ENCODE results near the gene SLFN14. TPM values are rescaled to one million over a fixed set of nuclear protein-coding genes. Genes with fewer than 3 reads are reported as not detected.

Gene SLFN14
- polyA plus RNA-seq (2012; ENCODE audit: insufficient read length, low read depth): not detected

DNA sequence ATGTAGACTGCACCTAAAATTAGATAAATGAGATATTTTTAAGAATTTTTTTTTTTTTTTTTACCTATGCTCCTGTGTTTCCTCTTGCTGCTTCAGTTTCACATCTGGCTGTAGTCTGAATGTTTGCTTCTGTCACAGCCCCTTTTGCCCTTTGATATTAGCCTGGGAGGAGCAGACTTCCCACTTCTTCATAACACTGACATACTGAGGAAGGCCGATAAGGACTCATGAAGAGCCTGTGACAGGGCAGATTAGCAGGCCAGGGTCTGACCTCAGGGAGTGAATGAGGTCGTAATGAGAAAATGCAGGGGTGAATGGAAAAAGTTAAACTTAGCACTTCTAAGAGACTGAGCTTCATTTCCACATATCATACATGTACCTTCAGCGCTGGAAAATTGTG, at the start of gene SLFN14:
Gene SLFN14 (minus strand): TSS at position 117 of the 400 bp plus-strand sequence. CDS start 2,757 bp downstream, outside the sequence.
- TF ChIP-seq SIN3A (IDR thresholded peaks at IDR 0.05; ENCODE audit: borderline replicate concordance, insufficient read depth, low read length): no peak
- no peak for TF ChIP-seq TAF1 (IDR thresholded peaks at IDR 0.05; ENCODE audit: borderline replicate concordance, insufficient read depth, low read length)
- TF ChIP-seq POLR2AphosphoS5 (IDR thresholded peaks at IDR 0.05; ENCODE audit: low read depth, low read length): no peak
- no peak for TF ChIP-seq FOXP2 (optimal IDR thresholded peaks at IDR 0.05; ENCODE audit: borderline replicate concordance, extremely low read depth, extremely low read length, insufficient read depth)
- no peak for TF ChIP-seq REST (IDR thresholded peaks at IDR 0.05; ENCODE audit: insufficient read depth in 1 of 2, low read depth in 2 of 2, low read length in 2 of 2)

- TF ChIP-seq TAF1 (IDR thresholded peaks at IDR 0.05; ENCODE audit: borderline replicate concordance, insufficient read depth, low read length): no peak
- TF ChIP-seq POLR2AphosphoS5 (IDR thresholded peaks at IDR 0.05; ENCODE audit: low read depth, low read length): no peak
- no peak for TF ChIP-seq FOXP2 (optimal IDR thresholded peaks at IDR 0.05; ENCODE audit: borderline replicate concordance, extremely low read depth, extremely low read length, insufficient read depth)
- no peak for TF ChIP-seq REST (IDR thresholded peaks at IDR 0.05; ENCODE audit: insufficient read depth in 1 of 2, low read depth in 2 of 2, low read length in 2 of 2)
- TF ChIP-seq SIN3A (IDR thresholded peaks at IDR 0.05; ENCODE audit: borderline replicate concordance, insufficient read depth, low read length): no peak
These were observed 49.2 kb upstream of the SLFN14 start for GRCh38 chr17:35609831-35610230.

GRCh38 chr17:35607239-35607847, 46.7 kb upstream of the SLFN14 start:
- no peak for TF ChIP-seq REST (IDR thresholded peaks at IDR 0.05; ENCODE audit: insufficient read depth in 1 of 2, low read depth in 2 of 2, low read length in 2 of 2)
- no peak for TF ChIP-seq FOXP2 (optimal IDR thresholded peaks at IDR 0.05; ENCODE audit: borderline replicate concordance, extremely low read depth, extremely low read length, insufficient read depth)
- no peak for TF ChIP-seq POLR2AphosphoS5 (IDR thresholded peaks at IDR 0.05; ENCODE audit: low read depth, low read length)
- TF ChIP-seq TAF1 (IDR thresholded peaks at IDR 0.05; ENCODE audit: borderline replicate concordance, insufficient read depth, low read length): no peak
- no peak for TF ChIP-seq SIN3A (IDR thresholded peaks at IDR 0.05; ENCODE audit: borderline replicate concordance, insufficient read depth, low read length)

DNA sequence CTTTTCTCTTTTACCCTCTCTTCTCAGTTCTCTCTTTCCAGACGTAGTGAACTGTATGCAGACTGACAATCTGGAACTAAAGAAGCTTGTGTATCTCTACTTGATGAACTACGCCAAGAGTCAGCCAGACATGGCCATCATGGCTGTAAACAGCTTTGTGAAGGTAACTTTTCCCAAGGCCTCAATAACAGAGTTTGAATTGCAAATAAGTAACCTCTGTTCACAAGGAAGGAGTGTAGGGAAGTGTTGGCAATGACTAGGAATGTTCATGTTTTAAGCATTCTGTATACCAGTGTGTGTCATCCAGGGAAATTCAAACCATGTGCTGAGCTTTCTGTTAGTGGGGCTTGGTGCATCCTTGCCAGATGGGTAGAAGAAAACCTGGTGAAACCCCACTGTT, 45.1 kb upstream of the SLFN14 start:
- no peak for TF ChIP-seq REST (IDR thresholded peaks at IDR 0.05; ENCODE audit: insufficient read depth in 1 of 2, low read depth in 2 of 2, low read length in 2 of 2)
- no peak for TF ChIP-seq POLR2AphosphoS5 (IDR thresholded peaks at IDR 0.05; ENCODE audit: low read depth, low read length)
- TF ChIP-seq SIN3A (IDR thresholded peaks at IDR 0.05; ENCODE audit: borderline replicate concordance, insufficient read depth, low read length): no peak
- no peak for TF ChIP-seq FOXP2 (optimal IDR thresholded peaks at IDR 0.05; ENCODE audit: borderline replicate concordance, extremely low read depth, extremely low read length, insufficient read depth)
- TF ChIP-seq TAF1 (IDR thresholded peaks at IDR 0.05; ENCODE audit: borderline replicate concordance, insufficient read depth, low read length): no peak
